HCT116 (cell line): Measurements from ENCODE around the gene RBPJ. TPM values are rescaled to one million over a fixed set of nuclear protein-coding genes. Genes with fewer than 3 reads are reported as not detected.
A peak's percentile ranks its signal among the peaks of the same experiment; 100 is the strongest.

Source experiments
- ATAC-seq: fragments of 200-7000 bp; cut with Tn5 transposase; 2 replicates; pipeline ENCODE4 v1.9.1; 2020; ENCODE audit warnings: mild to moderate bottlenecking, moderate library complexity
- BruUV-seq: library from RNA; stranded (reverse); fragments of 400-500 nt; replicated peaks from 2 replicates; lab custom pipeline; 2021; lab: Mats Ljungman, UMichigan
- CTCF ChIA-PET: fragments of 300-600 bp; sonication (Branson Sonifier 250); formaldehyde crosslinking; loops from one replicate; lab custom pipeline; 2021; ENCODE audit warnings: antibody characterized with exemption; lab: Charles Lee
- POLR2A ChIA-PET: fragments of 300-600, 350-600 bp; sonication (Branson Sonifier 250); formaldehyde crosslinking; loops from one replicate; lab custom pipeline; 2021; ENCODE audit warnings: antibody characterized with exemption; lab: Charles Lee
- RAD21 ChIA-PET, 2 experiments: fragments of 300-600 bp; sonication (Branson Sonifier 250); formaldehyde crosslinking; loops; one replicate each; lab custom pipeline; 2023; ENCODE audit warnings: low total read pairs in 2 of 2; ENCODE audit not compliant: uncharacterized antibody in 2 of 2, unreplicated experiment in 2 of 2, low non-redundant PET in 1 of 2; lab: Charles Lee
- DNase-seq: peaks from one replicate; pipeline ENCODE4 v3.0.0-alpha.2; 2010; ENCODE audit warnings: low read depth, low spot score
- H2AFZ ChIP-seq: fragments of 200-600 bp; shearing (Covaris generic), sonication (generic); 2 replicates; pipeline ENCODE4 v1.6.1; 2017; ENCODE audit warnings: low read depth, mixed run types, mixed read lengths, antibody characterized with exemption, low read length; ENCODE audit not compliant: poor library complexity, severe bottlenecking
- H3K27ac ChIP-seq: 2 replicates; pipeline ENCODE4 v1.5.1; 2012; ENCODE audit warnings: low read depth, low read length
- H3K27me3 ChIP-seq: fragments of 200-600 bp; sonication (generic); 2 replicates; pipeline ENCODE4 v1.6.1; 2016; ENCODE audit warnings: mixed run types, low read length, mixed read lengths; ENCODE audit not compliant: insufficient read depth
- H3K36me3 ChIP-seq, 2 experiments: fragments of 200-500 bp in 1 of 2; fragments of 200-600 bp in 1 of 2; sonication (Bioruptor generic) in 1 of 2; sonication (generic) in 1 of 2; 2 replicates each; pipeline versions ENCODE4 v1.5.1 to v1.6.1; 2014 to 2016; ENCODE audit warnings: low read length in 2 of 2, inconsistent platforms in 1 of 2, mixed read lengths in 1 of 2, mixed run types in 1 of 2; ENCODE audit not compliant: insufficient read depth in 2 of 2, control insufficient read depth in 1 of 2
- H3K4me1 ChIP-seq, 2 experiments: fragments of 200-600 bp in 1 of 2; sonication (generic) in 1 of 2; 2 replicates each; pipeline versions ENCODE4 v1.5.1 to v1.6.1; 2012 to 2017; ENCODE audit warnings: low read length in 2 of 2, inconsistent platforms in 1 of 2, mild to moderate bottlenecking in 1 of 2, mixed read lengths in 1 of 2, mixed run types in 1 of 2, moderate library complexity in 1 of 2; ENCODE audit not compliant: insufficient read depth in 2 of 2, control insufficient read depth in 1 of 2
- H3K4me2 ChIP-seq: fragments of 200-600 bp; sonication (generic); 2 replicates; pipeline ENCODE4 v1.6.1; 2017; ENCODE audit warnings: mixed run types, low read length, mixed read lengths
- H3K4me3 ChIP-seq, 2 experiments: fragments of 200-600 bp in 1 of 2; sonication (generic) in 1 of 2; replicated peaks in 1 of 2; 2 replicates each; pipeline ENCODE4 v1.5.1; 2011 to 2016; ENCODE audit warnings: low read length in 2 of 2, control low read depth in 1 of 2, low read depth in 1 of 2, mild to moderate bottlenecking in 1 of 2, mixed read lengths in 1 of 2, mixed run types in 1 of 2
- H3K79me2 ChIP-seq: fragments of 200-600 bp; sonication (generic); 2 replicates; pipeline ENCODE4 v1.6.1; 2017; ENCODE audit warnings: mild to moderate bottlenecking, mixed run types, low read length, moderate library complexity, mixed read lengths; ENCODE audit not compliant: insufficient read depth
- H3K9ac ChIP-seq: fragments of 200-600 bp; sonication (generic); 2 replicates; pipeline ENCODE4 v1.6.1; 2016; ENCODE audit warnings: low read length, mixed read lengths
- H3K9me2 ChIP-seq: fragments of 200-600 bp; sonication (generic), shearing (Covaris generic); 2 replicates; pipeline ENCODE4 v1.6.1; 2017; ENCODE audit warnings: mixed run types, mild to moderate bottlenecking, moderate library complexity; ENCODE audit not compliant: insufficient read depth
- H3K9me3 ChIP-seq, 2 experiments: fragments of 200-500 bp in 1 of 2; fragments of 200-600 bp in 1 of 2; sonication (Bioruptor generic) in 1 of 2; sonication (generic) in 1 of 2; 2 replicates each; pipeline ENCODE4 v1.6.1; 2014 to 2017; ENCODE audit warnings: low read length in 2 of 2, mixed read lengths in 2 of 2, inconsistent platforms in 1 of 2, low read depth in 1 of 2, mild to moderate bottlenecking in 1 of 2, mixed run types in 1 of 2, moderate library complexity in 1 of 2; ENCODE audit not compliant: control insufficient read depth in 1 of 2, insufficient read depth in 1 of 2
- H4K20me1 ChIP-seq: fragments of 200-600 bp; sonication (generic), shearing (Covaris generic); 2 replicates; pipeline ENCODE4 v1.6.1; 2017; ENCODE audit warnings: mixed run types, mild to moderate bottlenecking, moderate library complexity; ENCODE audit not compliant: insufficient read depth
- CTCF ChIP-seq, 3 experiments: fragments of 200-600 bp in 1 of 3; sonication (generic) in 1 of 3; IDR thresholded peaks in 2 of 3; conservative IDR thresholded peaks in 1 of 3; 2 replicates each; pipeline ENCODE4 v1.5.1; 2012 to 2017; ENCODE audit warnings: low read depth in 2 of 3, low read length in 2 of 3, antibody characterized with exemption in 1 of 3, borderline replicate concordance in 1 of 3, control low read depth in 1 of 3, mild to moderate bottlenecking in 1 of 3, mixed read lengths in 1 of 3, mixed run types in 1 of 3, moderate library complexity in 1 of 3; ENCODE audit not compliant: insufficient read depth in 1 of 3
- FOSL1 ChIP-seq: IDR thresholded peaks from 2 replicates; pipeline ENCODE4 v1.6.1; 2012; ENCODE audit warnings: low read depth
- RAD21 ChIP-seq: IDR thresholded peaks from 2 replicates; pipeline ENCODE4 v1.6.1; 2012; ENCODE audit warnings: low read depth, mild to moderate bottlenecking
- intact Hi-C: fragments of 100-400 bp; cut with micrococcal nuclease; formaldehyde crosslinking; loops from 2 replicates; pipeline ENCODE4 v1.10.0; 2022
- total RNA-seq: library from RNA; stranded (reverse); gene quantifications from one replicate; pipeline ENCODE4 v1.2.1, GENCODE V29; 2021; ENCODE audit not compliant: unreplicated experiment

RBPJ gene
- total RNA-seq, 1 experiment from 2014 or later: 72.7 TPM

- H3K4me2 ChIP-seq: no peak overlapping the region; the same call in 1 of the 2 replicates
Observed at GRCh38 chr4:26330186-26330787, 9.5 kb downstream of the RBPJ start.

More at GRCh38 chr4:26330186-26330787, 9.5 kb downstream of the RBPJ start:
- TF ChIP-seq CTCF (IDR thresholded peaks at IDR 0.05 in 2 of 3, conservative IDR thresholded peaks at IDR 0.05 in 1 of 3; ENCODE audit: borderline replicate concordance in 1 of 3, insufficient read depth in 1 of 3, low read depth in 2 of 3, low read length in 2 of 3) (peak; percentile 50 to 77 (median 54); a peak in 4 of 6 replicates), FOSL1 (no peak), RAD21 (peak; percentile 64)
- ChIA-PET CTCF (interaction anchor here (0.8 to 4.6 kb wide), 17 partner anchors 11 to 680 kb away, joined by 3 to 29 read pairs (median 5); partner anchors contain the start of gene RBPJ), POLR2A (interaction anchor here (0.8 kb wide), 1 partner anchor 10 kb away, joined by 3 read pairs; no protein-coding TSS in a partner anchor), RAD21 (no interaction called here)
- Histone ChIP-seq H3K9ac (no peak overlapping the region), H3K36me3 (no peaks in the 10 kb centered on the region), H3K27me3 (no peaks in the 10 kb centered on the region), H3K9me3 (no peaks in the 10 kb centered on the region), H3K4me1 (peaks cover 0 to 16% of the 10 kb centered on the region in 2 experiments; a peak in 2 of 4 replicates), H2AFZ (no peak overlapping the region), H4K20me1 (peaks cover 34% of the 10 kb centered on the region; the same call in 1 of the 2 replicates), H3K4me3 (no peak overlapping the region), H3K79me2 (peaks cover 99% of the 10 kb centered on the region), H3K27ac (no peak overlapping the region), H3K9me2 (no peaks in the 10 kb centered on the region)
- intact Hi-C loops: loop anchor here (2.0 to 10.0 kb wide), 4 partner anchors 77 to 681 kb away; no protein-coding TSS in a partner anchor
- peak; percentile 53 for DNase-seq
- peak; percentile 82 for ATAC-seq
- no TSS peak for BruUV-seq
